ENCODE data around the gene DLK2.
"Not testable (repeated sequence)": the region's sequence is repeated elsewhere in the genome, so short reads cannot be mapped to it uniquely, and the experiment has no call there.

The DLK2 gene

GRCh38 chr6:43421831-43422230, 33.5 kb downstream of the DLK2 start:
- DNase-seq (ENCODE audit: low read depth): no peak
- TF ChIP-seq CTCF (IDR thresholded peaks at IDR 0.05; ENCODE audit: control insufficient read depth, insufficient read depth, low read depth, low read length, missing control alignments): no peak
- no peak overlapping the region for H3K4me3 ChIP-seq (ENCODE audit: control insufficient read depth, low read depth, low read length)

GRCh38 chr6:43420012-43420709, 35.2 kb downstream of the DLK2 start:
- H3K4me3 ChIP-seq (ENCODE audit: control insufficient read depth, low read depth, low read length): no peak overlapping the region
- DNase-seq (ENCODE audit: low read depth): no peak
- TF ChIP-seq CTCF (IDR thresholded peaks at IDR 0.05; ENCODE audit: control insufficient read depth, insufficient read depth, low read depth, low read length, missing control alignments): no peak

GRCh38 chr6:43416935-43417334, 38.4 kb downstream of the DLK2 start:
- no peak for TF ChIP-seq CTCF (IDR thresholded peaks at IDR 0.05; ENCODE audit: control insufficient read depth, insufficient read depth, low read depth, low read length, missing control alignments)
- no peak overlapping the region for H3K4me3 ChIP-seq (ENCODE audit: control insufficient read depth, low read depth, low read length)
- no peak for DNase-seq (ENCODE audit: low read depth)

GRCh38 chr6:43415275-43415674, 40.1 kb downstream of the DLK2 start:
- H3K4me3 ChIP-seq (ENCODE audit: control insufficient read depth, low read depth, low read length); DNase-seq (ENCODE audit: low read depth): not testable (repeated sequence)

GRCh38 chr6:43413002-43413401, 42.3 kb downstream of the DLK2 start:
- no peak for TF ChIP-seq CTCF (IDR thresholded peaks at IDR 0.05; ENCODE audit: control insufficient read depth, insufficient read depth, low read depth, low read length, missing control alignments)
- H3K4me3 ChIP-seq (ENCODE audit: control insufficient read depth, low read depth, low read length): no peak overlapping the region
- DNase-seq (ENCODE audit: low read depth): no peak

- no peak overlapping the region for H3K4me3 ChIP-seq (ENCODE audit: control insufficient read depth, low read depth, low read length)
- DNase-seq (ENCODE audit: low read depth): no peak
- no peak for TF ChIP-seq CTCF (IDR thresholded peaks at IDR 0.05; ENCODE audit: control insufficient read depth, insufficient read depth, low read depth, low read length, missing control alignments)
Measured at GRCh38 chr6:43412541-43412940, 42.8 kb downstream of the DLK2 start.

GRCh38 chr6:43410776-43411175, 44.6 kb downstream of the DLK2 start:
- DNase-seq (ENCODE audit: low read depth): not testable (repeated sequence)

GRCh38 chr6:43408259-43408658, 47.1 kb downstream of the DLK2 start:
- H3K4me3 ChIP-seq (ENCODE audit: control insufficient read depth, low read depth, low read length): no peak overlapping the region
- DNase-seq (ENCODE audit: low read depth): no peak
- no peak for TF ChIP-seq CTCF (IDR thresholded peaks at IDR 0.05; ENCODE audit: control insufficient read depth, insufficient read depth, low read depth, low read length, missing control alignments)

More at GRCh38 chr6:43410776-43411175, 44.6 kb downstream of the DLK2 start:
- not testable (repeated sequence) for H3K4me3 ChIP-seq (ENCODE audit: control insufficient read depth, low read depth, low read length)
